Ascending aorta (tissue), 2 donors: Measurements from ENCODE around the gene CPNE4. TPM values are rescaled to one million over a fixed set of nuclear protein-coding genes. Genes with fewer than 3 reads are reported as not detected.

ENCODE experiments used
- DNase-seq, 2 donors: peaks; one replicate each; pipeline ENCODE4 v3.0.0-alpha.2; 2019; ENCODE audit warnings: low spot score in 2 of 2
- H3K27ac ChIP-seq, 2 donors: fragments of 200-600 bp; sonication (generic); one replicate each; pipeline ENCODE4 v1.5.1; 2016 to 2017; ENCODE audit warnings: mild to moderate bottlenecking in 1 of 2
- H3K27me3 ChIP-seq: fragments of 200-600 bp; sonication (generic); one replicate; pipeline ENCODE4 v1.5.1; 2017
- H3K36me3 ChIP-seq, 2 donors: fragments of 200-600 bp; sonication (generic); one replicate each; pipeline ENCODE4 v1.5.1; 2016
- H3K4me1 ChIP-seq, 2 donors: fragments of 200-600 bp; sonication (generic); one replicate each; pipeline ENCODE4 v1.5.1; 2016 to 2017; ENCODE audit warnings: mild to moderate bottlenecking in 1 of 2
- H3K4me3 ChIP-seq, 2 donors: fragments of 200-600 bp; sonication (generic); one replicate each; pipeline ENCODE4 v1.5.1; 2016 to 2017; ENCODE audit warnings: mild to moderate bottlenecking in 1 of 2
- H3K9me3 ChIP-seq, 2 donors: fragments of 200-600 bp; sonication (generic); one replicate each; pipeline ENCODE4 v1.5.1; 2016
- CTCF ChIP-seq, 3 experiments: fragments of 200-600 bp in 2 of 3; fragments of 450-650 bp in 1 of 3; sonication (generic) in 2 of 3; IDR thresholded peaks; one replicate each; pipeline ENCODE4 v1.5.1; 2016 to 2019; ENCODE audit warnings: antibody characterized with exemption in 3 of 3, mild to moderate bottlenecking in 1 of 3, moderate library complexity in 1 of 3
- intact Hi-C: fragments of 100-400 bp; cut with DNase I; formaldehyde crosslinking; loops from one replicate; pipeline ENCODE4 v1.15.1; 2023
- total RNA-seq: library from RNA; depleted of rRNA; stranded (reverse); fragments of >200 nt; gene quantifications from one replicate; pipeline ENCODE4 v1.1.0, GENCODE V29; 2016

CPNE4 gene
- total RNA-seq, 1 donor from 2014 or later, result not detected

GRCh38 chr3:131735544-131735943 lies 299.3 kb downstream of the CPNE4 start:
- H3K27me3 ChIP-seq, result no peaks in the 10 kb centered on the region
- H3K4me3 ChIP-seq, result no peak overlapping the region
- no peaks in the 10 kb centered on the region for H3K4me1 ChIP-seq
- no peak overlapping the region for H3K27ac ChIP-seq
- no peak for DNase-seq
- intact Hi-C loops, result no loop called here
- H3K9me3 ChIP-seq, result no peaks in the 10 kb centered on the region
- no peak for TF ChIP-seq CTCF (IDR thresholded peaks at IDR 0.05)
- H3K36me3 ChIP-seq, result no peaks in the 10 kb centered on the region

GRCh38 chr3:131735116-131735515 lies 299.7 kb downstream of the CPNE4 start:
- Histone ChIP-seq H3K9me3 (no peaks in the 10 kb centered on the region), H3K36me3 (no peaks in the 10 kb centered on the region), H3K4me1 (no peaks in the 10 kb centered on the region), H3K27ac (no peak overlapping the region), H3K27me3 (no peaks in the 10 kb centered on the region), H3K4me3 (no peak overlapping the region)
- no peak for TF ChIP-seq CTCF (IDR thresholded peaks at IDR 0.05)
- no peak for DNase-seq
- intact Hi-C loops, result no loop called here

- H3K4me1 ChIP-seq, result no peaks in the 10 kb centered on the region
- H3K36me3 ChIP-seq, result no peaks in the 10 kb centered on the region
- H3K27ac ChIP-seq, result no peak overlapping the region
- H3K27me3 ChIP-seq, result no peaks in the 10 kb centered on the region
- H3K4me3 ChIP-seq, result no peak overlapping the region
- no peak for DNase-seq
- no peak for TF ChIP-seq CTCF (IDR thresholded peaks at IDR 0.05)
- intact Hi-C loops, result no loop called here
- no peaks in the 10 kb centered on the region for H3K9me3 ChIP-seq
These were observed 301.6 kb downstream of the CPNE4 start for GRCh38 chr3:131733086-131733841.

GRCh38 chr3:131731709-131732108 lies 303.1 kb downstream of the CPNE4 start:
- Histone ChIP-seq H3K27me3 (no peaks in the 10 kb centered on the region), H3K9me3 (no peaks in the 10 kb centered on the region), H3K27ac (no peak overlapping the region), H3K4me1 (no peaks in the 10 kb centered on the region), H3K36me3 (no peaks in the 10 kb centered on the region), H3K4me3 (no peak overlapping the region)
- no peak for DNase-seq
- TF ChIP-seq CTCF (IDR thresholded peaks at IDR 0.05), result no peak
- intact Hi-C loops, result no loop called here

- intact Hi-C loops, result no loop called here
- no peaks in the 10 kb centered on the region for H3K4me1 ChIP-seq
- H3K27me3 ChIP-seq, result no peaks in the 10 kb centered on the region
- TF ChIP-seq CTCF (IDR thresholded peaks at IDR 0.05), result no peak
- no peaks in the 10 kb centered on the region for H3K36me3 ChIP-seq
- H3K27ac ChIP-seq, result no peak overlapping the region
- no peaks in the 10 kb centered on the region for H3K9me3 ChIP-seq
- H3K4me3 ChIP-seq, result no peak overlapping the region
- DNase-seq, result no peak
These were observed 304.2 kb downstream of the CPNE4 start for GRCh38 chr3:131730581-131730980.

- intact Hi-C loops, result no loop called here
These were observed 305.2 kb downstream of the CPNE4 start for GRCh38 chr3:131729643-131730017.

More at GRCh38 chr3:131729643-131730017, 305.2 kb downstream of the CPNE4 start:
- Histone ChIP-seq H3K4me3 (no peak overlapping the region), H3K27ac (no peak overlapping the region), H3K27me3 (no peaks in the 10 kb centered on the region), H3K36me3 (no peaks in the 10 kb centered on the region), H3K4me1 (no peaks in the 10 kb centered on the region), H3K9me3 (no peaks in the 10 kb centered on the region)
- DNase-seq, result no peak
- TF ChIP-seq CTCF (IDR thresholded peaks at IDR 0.05), result no peak
